MG63 (cell line): Measurements from ENCODE around the gene SGSM2. TPM values are rescaled to one million over a fixed set of nuclear protein-coding genes. Genes with fewer than 3 reads are reported as not detected.
A peak's percentile ranks its signal among the peaks of the same experiment; 100 is the strongest.

ENCODE experiments used
- DNase-seq: peaks from one replicate; pipeline ENCODE4 v3.0.0-alpha.2; 2020
- H3K27me3 ChIP-seq: fragments of 250-450 bp; sonication (Bioruptor Pico); 2 replicates; pipeline ENCODE4 v1.5.1; 2020; ENCODE audit warnings: mild to moderate bottlenecking, moderate library complexity
- H3K36me3 ChIP-seq: fragments of 250-450 bp; sonication (Bioruptor Pico); 2 replicates; pipeline ENCODE4 v1.5.1; 2020; ENCODE audit warnings: mild to moderate bottlenecking, moderate library complexity
- H3K4me3 ChIP-seq: fragments of 250-450 bp; sonication (Bioruptor Pico); 2 replicates; pipeline ENCODE4 v1.5.1; 2020; ENCODE audit warnings: mild to moderate bottlenecking, moderate library complexity
- H3K9me3 ChIP-seq: fragments of 250-450 bp; sonication (Bioruptor Pico); 2 replicates; pipeline ENCODE4 v1.5.1; 2020; ENCODE audit warnings: mild to moderate bottlenecking, moderate library complexity
- total RNA-seq: library from RNA; depleted of rRNA; stranded (reverse); fragments of >200 nt; shearing (Covaris generic); gene quantifications from 2 replicates; pipeline ENCODE4 v1.2.3, GENCODE V29; 2014; ENCODE audit warnings: low replicate concordance

The SGSM2 gene
- total RNA-seq, 1 experiment from 2014 or later: 9.6 TPM

- H3K4me3 ChIP-seq: peak overlapping the region; percentile 82
- DNase-seq: peak; percentile 49
Measured at GRCh38 chr17:2398655-2399571, 61.6 kb downstream of the SGSM2 start.

GRCh38 chr17:2399572-2400473, 62.5 kb downstream of the SGSM2 start:
- Histone ChIP-seq H3K9me3 (no peaks in the 10 kb centered on the region), H3K36me3 (no peaks in the 10 kb centered on the region), H3K4me3 (peak overlapping the region; percentile 82), H3K27me3 (no peaks in the 10 kb centered on the region)
- peak; percentile 92 for DNase-seq

More at GRCh38 chr17:2398655-2399571, 61.6 kb downstream of the SGSM2 start:
- Histone ChIP-seq H3K27me3 (no peaks in the 10 kb centered on the region), H3K36me3 (no peaks in the 10 kb centered on the region), H3K9me3 (no peaks in the 10 kb centered on the region)

DNA sequence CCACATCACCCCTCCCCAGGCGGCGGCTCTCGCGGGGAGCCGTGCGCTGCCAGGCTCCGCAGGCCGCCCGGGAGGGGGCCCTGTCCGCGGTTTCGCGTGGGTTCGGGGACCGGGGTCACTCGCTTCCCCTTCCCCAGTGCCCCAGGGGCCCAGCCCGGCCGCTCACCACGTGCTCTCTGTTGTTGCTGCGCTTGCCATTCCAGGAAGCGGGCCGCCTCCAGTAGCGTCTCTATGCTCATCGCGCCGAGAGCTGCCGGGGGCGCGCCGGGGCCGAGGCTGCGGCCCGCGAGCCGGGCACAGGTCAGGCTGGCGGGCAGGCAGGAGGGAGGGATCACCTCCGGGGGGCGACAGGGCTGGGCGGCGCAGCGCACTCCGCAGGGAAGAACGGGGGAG, 63.2 kb downstream of the SGSM2 start:
- Histone ChIP-seq H3K4me3 (peak overlapping the region; percentile 82), H3K27me3 (no peaks in the 10 kb centered on the region), H3K36me3 (no peaks in the 10 kb centered on the region), H3K9me3 (no peaks in the 10 kb centered on the region)
- peak; percentile 52 for DNase-seq

- Histone ChIP-seq H3K4me3 (peak within 1 kb of the TSS; percentile 82), H3K27me3 (no peaks in the 10 kb centered on the region), H3K36me3 (no peaks in the 10 kb centered on the region), H3K9me3 (no peaks in the 10 kb centered on the region)
- peak; percentile 89 for DNase-seq
Measured at GRCh38 chr17:2400877-2401425, 63.6 kb downstream of the SGSM2 start, which contains the start of gene MNT. TSS of gene MNT (minus strand) at chr17:2401060. CDS start at chr17:2400712, 348 bp downstream.

- no peaks in the 10 kb centered on the region for H3K9me3 ChIP-seq
- H3K27me3 ChIP-seq: no peaks in the 10 kb centered on the region
- peak; percentile 98 for DNase-seq
- no peaks in the 10 kb centered on the region for H3K36me3 ChIP-seq
- peak overlapping the region; percentile 82 for H3K4me3 ChIP-seq
Measured at GRCh38 chr17:2401426-2402221, 64.3 kb downstream of the SGSM2 start.

DNA sequence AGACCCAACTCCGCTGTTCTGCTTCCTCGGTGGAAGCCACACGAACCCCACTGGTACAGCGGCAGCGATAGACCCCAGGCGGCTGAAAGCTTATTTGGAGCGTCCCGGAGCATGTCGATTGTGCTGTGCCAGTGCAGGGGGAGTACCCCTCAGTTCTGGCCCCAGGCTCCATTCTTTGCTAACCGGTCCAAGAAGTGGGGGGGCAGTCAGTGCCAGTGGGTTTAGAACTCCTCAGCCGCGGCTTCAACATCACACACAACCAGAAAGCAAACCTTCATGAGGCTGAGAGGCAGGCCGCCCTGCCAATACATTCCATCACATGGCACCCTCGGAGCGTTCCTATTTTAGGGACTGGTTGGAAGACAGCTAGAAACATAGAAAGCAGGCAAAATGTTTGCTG, 65.2 kb downstream of the SGSM2 start:
- H3K36me3 ChIP-seq: no peaks in the 10 kb centered on the region
- DNase-seq: no peak
- no peaks in the 10 kb centered on the region for H3K27me3 ChIP-seq

GRCh38 chr17:2403044-2403443, 65.7 kb downstream of the SGSM2 start:
- Histone ChIP-seq H3K9me3 (no peaks in the 10 kb centered on the region), H3K27me3 (no peaks in the 10 kb centered on the region), H3K36me3 (no peaks in the 10 kb centered on the region), H3K4me3 (no peak overlapping the region)
- DNase-seq: no peak

More for the DNA sequence above, 65.2 kb downstream of the SGSM2 start:
- Histone ChIP-seq H3K4me3 (no peak overlapping the region), H3K9me3 (no peaks in the 10 kb centered on the region)

GRCh38 chr17:2405247-2405926, 68.1 kb downstream of the SGSM2 start:
- Histone ChIP-seq H3K4me3 (no peak overlapping the region), H3K27me3 (no peaks in the 10 kb centered on the region)
- peak; percentile 73 for DNase-seq

DNA sequence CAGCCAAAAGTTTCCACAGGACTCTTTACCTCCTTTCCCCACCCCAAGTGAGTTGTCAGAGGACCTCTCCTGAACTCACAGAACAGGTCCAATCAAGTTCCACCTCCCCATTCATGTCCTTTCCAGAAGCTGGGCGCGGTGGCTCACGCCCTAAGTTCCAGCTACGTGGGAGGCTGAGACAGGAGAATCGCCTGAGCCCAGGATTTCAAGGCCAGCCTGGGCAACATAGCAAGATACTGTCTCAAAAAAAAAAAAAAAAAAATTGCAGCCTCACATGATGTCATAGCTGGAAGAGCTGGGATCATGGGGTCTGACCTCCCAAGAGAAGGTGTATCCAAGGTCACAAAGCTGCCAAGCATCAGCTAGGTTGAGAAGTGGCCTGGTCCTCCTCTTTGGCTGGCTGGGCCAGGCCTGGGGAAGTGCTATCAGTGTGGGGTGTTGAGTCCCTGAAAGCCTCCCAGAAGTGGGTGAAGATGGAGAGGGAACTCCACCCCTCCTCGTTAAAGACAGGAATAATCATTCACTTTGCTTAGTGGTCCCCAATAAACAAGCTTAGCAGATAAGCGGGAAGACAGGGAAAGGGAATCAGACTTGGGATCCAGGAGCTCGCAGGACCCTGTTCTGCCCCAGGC, 69.1 kb downstream of the SGSM2 start:
- H3K36me3 ChIP-seq: no peaks in the 10 kb centered on the region
- H3K9me3 ChIP-seq: no peaks in the 10 kb centered on the region
- no peaks in the 10 kb centered on the region for H3K27me3 ChIP-seq
- no peak for DNase-seq
- H3K4me3 ChIP-seq: no peak overlapping the region

More at GRCh38 chr17:2405247-2405926, 68.1 kb downstream of the SGSM2 start:
- no peaks in the 10 kb centered on the region for H3K36me3 ChIP-seq
- H3K9me3 ChIP-seq: no peaks in the 10 kb centered on the region

GRCh38 chr17:2406903-2407790, 69.8 kb downstream of the SGSM2 start:
- DNase-seq: peak; percentile 82
- no peaks in the 10 kb centered on the region for H3K9me3 ChIP-seq
- no peaks in the 10 kb centered on the region for H3K36me3 ChIP-seq
- no peak overlapping the region for H3K4me3 ChIP-seq
- no peaks in the 10 kb centered on the region for H3K27me3 ChIP-seq

GRCh38 chr17:2410951-2411350, 73.7 kb downstream of the SGSM2 start:
- DNase-seq: no peak
- Histone ChIP-seq H3K4me3 (no peak overlapping the region), H3K36me3 (peaks cover 10% of the 10 kb centered on the region), H3K27me3 (no peaks in the 10 kb centered on the region), H3K9me3 (no peaks in the 10 kb centered on the region)

DNA sequence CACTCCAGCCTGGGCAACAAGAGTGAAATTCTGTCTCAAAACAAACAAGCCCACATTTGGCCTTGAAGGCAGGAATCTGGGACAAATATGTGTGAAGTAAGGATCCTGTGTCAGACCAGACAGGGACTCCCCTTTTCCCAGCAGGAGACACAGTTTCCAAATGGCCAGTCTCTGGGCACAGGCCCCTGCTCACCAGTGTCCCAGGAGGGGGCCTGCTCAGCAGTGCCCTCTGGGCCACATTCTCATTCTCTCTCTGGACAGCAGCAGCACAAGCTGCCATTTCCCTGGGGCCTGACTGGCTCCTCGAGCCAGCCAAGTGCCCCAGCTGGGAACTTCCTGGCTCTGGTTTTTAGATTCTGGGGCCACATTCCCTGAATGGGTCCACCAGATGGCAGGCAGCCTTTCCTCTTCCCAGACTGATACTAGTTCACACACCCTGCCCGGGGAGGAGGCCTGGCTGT, 75.3 kb downstream of the SGSM2 start:
- H3K4me3 ChIP-seq: no peak overlapping the region
- H3K9me3 ChIP-seq: no peaks in the 10 kb centered on the region
- DNase-seq: peak; percentile 77
- H3K27me3 ChIP-seq: no peaks in the 10 kb centered on the region
- H3K36me3 ChIP-seq: peaks cover 10% of the 10 kb centered on the region

DNA sequence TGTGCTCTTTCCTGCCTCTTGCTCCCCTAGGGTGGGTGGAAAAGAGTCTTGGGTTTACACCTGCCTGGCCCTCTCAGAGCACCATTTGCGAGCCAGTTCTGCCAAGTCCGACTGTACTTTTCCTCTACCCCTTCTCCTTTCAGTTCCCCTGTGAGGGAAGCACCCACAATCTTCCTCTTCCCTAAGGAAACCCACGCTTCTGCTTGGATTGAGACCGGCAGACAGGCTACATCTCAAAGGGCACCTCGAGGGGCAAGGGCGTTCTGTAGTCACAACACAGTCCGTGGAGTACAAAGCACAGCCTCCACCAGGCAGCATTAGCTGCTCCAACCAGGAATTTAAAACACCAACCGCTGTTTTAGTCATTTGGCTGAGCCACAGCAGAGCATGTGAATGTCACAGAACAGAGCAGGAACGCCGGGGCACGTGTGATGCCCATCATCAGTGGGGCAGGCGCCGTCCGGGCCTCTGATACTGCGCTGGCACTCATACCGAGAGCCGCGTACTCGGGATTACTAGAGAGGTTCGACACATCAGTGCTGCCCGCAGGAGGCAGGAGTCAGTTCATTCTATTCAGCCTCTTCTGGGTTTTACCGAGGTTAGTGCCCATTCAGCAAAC, 77.3 kb downstream of the SGSM2 start:
- Histone ChIP-seq H3K27me3 (no peaks in the 10 kb centered on the region), H3K4me3 (no peak overlapping the region), H3K9me3 (no peaks in the 10 kb centered on the region), H3K36me3 (peaks cover 10% of the 10 kb centered on the region)
- DNase-seq: no peak

DNA sequence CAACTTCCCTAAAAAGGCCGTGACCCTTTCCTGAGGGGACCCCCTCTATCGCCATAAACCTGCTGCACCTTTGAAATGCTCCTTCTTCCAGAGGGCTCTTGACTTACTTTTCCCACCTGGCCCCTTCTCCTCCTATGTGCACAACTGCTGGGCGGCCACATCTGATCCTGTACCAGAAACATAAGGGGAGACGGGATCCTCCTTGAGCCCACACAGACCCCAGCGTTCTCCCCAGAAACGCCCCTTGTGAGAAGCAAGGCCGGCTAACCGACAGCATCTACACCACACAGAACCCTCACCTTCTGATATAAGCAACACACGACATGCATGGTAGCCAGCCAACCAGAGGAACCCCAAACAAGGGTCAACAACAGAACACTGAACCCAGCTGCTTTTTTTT, 77.8 kb downstream of the SGSM2 start:
- no peaks in the 10 kb centered on the region for H3K27me3 ChIP-seq
- H3K9me3 ChIP-seq: no peaks in the 10 kb centered on the region
- H3K36me3 ChIP-seq: peaks cover 10% of the 10 kb centered on the region
- H3K4me3 ChIP-seq: no peak overlapping the region
- DNase-seq: no peak
